Fibroblast of the aortic adventitia (primary cell): ENCODE measurements around the gene OBSCN. TPM values are rescaled to one million over a fixed set of nuclear protein-coding genes. Genes with fewer than 3 reads are reported as not detected.

Source experiments
- DNase-seq: peaks from one replicate; pipeline ENCODE4 v3.0.0-alpha.2; 2010; ENCODE audit warnings: low read depth
- H3K4me3 ChIP-seq: 2 replicates; pipeline ENCODE4 v1.5.1; 2011; ENCODE audit warnings: low read depth, mild to moderate bottlenecking, control low read depth, low read length, moderate library complexity
- CTCF ChIP-seq: IDR thresholded peaks from 2 replicates; pipeline ENCODE4 v1.5.1; 2011; ENCODE audit warnings: mild to moderate bottlenecking, low read length, control low read depth, inconsistent platforms; ENCODE audit not compliant: insufficient read depth
- total RNA-seq: library from RNA; depleted of rRNA; stranded (reverse); fragments of >200 nt; gene quantifications from 2 replicates; pipeline ENCODE4 v1.2.3, GENCODE V29; 2012; ENCODE audit warnings: low replicate concordance

The OBSCN gene
- total RNA-seq, 1 donor: 0.99 TPM

DNA sequence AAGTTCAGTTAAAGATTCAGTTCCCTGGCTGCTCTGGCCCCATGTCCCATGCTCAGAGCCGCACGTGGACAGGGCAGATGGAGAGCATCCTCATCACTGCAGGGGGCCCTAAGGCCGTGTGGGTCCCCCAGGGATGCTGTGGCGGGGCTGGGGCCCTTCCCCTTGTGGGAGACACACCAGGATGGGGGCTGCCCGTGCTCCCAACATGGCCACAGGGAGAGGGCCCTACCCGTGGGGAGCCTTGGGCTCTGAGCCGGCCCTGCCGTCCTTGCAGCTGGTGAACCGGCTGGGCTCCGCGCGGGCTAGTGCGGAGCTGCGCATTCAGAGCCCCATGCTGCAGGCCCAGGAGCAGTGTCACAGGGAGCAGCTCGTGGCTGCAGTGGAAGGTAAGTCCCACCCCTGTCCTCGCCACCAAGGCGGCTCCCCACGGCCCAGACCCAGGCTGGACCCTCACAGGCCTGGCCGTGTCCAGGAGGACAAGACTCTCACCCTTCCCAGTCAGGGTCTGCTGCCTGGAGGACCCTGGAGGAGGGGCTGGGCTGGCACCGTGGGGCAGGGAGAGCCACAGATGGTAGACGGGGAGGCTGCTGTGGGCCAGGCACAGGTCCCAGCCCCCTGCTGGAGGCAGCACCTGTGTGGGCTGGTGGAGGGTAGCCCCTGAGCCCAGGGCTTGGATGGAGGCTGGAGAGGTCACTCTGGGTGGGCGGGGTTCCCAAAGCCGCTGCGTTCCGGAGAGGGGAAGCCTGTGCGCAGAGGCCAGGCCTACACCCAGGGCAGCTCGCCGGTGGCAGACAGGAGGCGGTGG, 145.0 kb downstream of the OBSCN start:
- H3K4me3 ChIP-seq: no peak overlapping the region
- DNase-seq: no peak
- TF ChIP-seq CTCF: no peak

- no peak overlapping the region for H3K4me3 ChIP-seq
- no peak for DNase-seq
- no peak for TF ChIP-seq CTCF
Observed at GRCh38 chr1:228353601-228354371, 145.9 kb downstream of the OBSCN start.

GRCh38 chr1:228354390-228355320, 146.8 kb downstream of the OBSCN start:
- no peak for DNase-seq
- H3K4me3 ChIP-seq: no peak overlapping the region
- no peak for TF ChIP-seq CTCF

GRCh38 chr1:228356897-228357680, 149.2 kb downstream of the OBSCN start:
- DNase-seq: no peak
- no peak for TF ChIP-seq CTCF
- no peak overlapping the region for H3K4me3 ChIP-seq

DNA sequence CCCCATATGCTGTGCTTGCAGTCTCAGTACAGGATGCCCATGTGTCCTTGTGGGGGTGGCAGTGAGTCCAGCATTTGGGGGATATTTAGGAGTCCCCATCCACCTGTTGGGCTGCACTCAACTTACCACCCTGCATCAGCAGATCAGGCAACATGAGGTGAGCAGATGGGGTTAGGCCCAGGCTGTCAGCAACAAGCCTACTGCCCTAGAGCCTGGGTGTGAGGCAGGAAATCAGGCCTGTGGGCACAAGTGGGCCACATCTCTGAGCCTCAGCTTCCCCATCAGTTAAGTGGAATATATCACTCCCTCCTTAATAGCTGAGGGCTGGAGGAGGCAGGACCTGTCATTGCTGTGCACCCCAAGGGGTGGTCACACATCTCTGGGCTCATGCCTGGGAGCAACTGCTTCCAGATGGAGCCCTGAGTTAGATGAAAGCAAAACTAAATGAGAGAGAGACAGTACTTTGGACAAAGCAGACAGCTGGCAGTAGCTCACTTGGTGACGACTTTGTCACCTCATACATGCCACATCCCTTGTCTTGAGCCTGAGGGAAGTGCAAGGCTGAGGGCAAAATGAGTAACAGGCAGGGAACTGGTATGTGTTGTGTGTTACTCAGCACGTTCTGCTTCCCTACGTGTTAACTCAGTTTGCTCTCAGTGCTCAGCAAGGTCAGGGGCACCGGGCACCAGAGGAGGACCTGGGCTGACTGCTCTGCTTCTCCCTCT, 150.4 kb downstream of the OBSCN start:
- no peak for TF ChIP-seq CTCF
- no peak overlapping the region for H3K4me3 ChIP-seq
- DNase-seq: no peak
